Measurements from ENCODE around the gene DISC1.
"Not testable (repeated sequence)": the region's sequence is repeated elsewhere in the genome, so short reads cannot be mapped to it uniquely, and the experiment has no call there.

The DISC1 gene

DNA sequence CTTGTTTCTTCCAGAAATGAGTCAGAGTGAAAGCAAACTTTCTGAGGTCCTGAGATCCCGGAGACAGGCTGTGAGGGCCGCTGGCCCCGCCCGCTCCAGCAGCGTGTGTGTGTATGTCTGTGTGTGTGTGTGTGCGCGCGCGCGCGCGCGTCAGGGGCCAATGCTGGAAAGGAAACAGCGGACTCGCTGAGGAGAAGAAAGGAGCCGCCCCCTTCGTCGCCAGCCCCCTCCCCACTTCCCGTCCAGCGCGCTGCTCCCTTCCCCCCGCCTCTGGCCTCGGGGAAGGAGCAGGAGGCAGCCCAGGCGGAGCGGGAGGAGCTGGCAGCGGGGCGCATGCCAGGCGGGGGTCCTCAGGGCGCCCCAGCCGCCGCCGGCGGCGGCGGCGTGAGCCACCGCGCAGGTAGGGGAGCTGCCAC lies at the start of gene DISC1:
TSS of gene DISC1 (plus strand) at position 256 of the 416 bp plus-strand sequence. CDS start at position 334, 78 bp downstream.
- peak; percentile 84 for DNase-seq

DNA sequence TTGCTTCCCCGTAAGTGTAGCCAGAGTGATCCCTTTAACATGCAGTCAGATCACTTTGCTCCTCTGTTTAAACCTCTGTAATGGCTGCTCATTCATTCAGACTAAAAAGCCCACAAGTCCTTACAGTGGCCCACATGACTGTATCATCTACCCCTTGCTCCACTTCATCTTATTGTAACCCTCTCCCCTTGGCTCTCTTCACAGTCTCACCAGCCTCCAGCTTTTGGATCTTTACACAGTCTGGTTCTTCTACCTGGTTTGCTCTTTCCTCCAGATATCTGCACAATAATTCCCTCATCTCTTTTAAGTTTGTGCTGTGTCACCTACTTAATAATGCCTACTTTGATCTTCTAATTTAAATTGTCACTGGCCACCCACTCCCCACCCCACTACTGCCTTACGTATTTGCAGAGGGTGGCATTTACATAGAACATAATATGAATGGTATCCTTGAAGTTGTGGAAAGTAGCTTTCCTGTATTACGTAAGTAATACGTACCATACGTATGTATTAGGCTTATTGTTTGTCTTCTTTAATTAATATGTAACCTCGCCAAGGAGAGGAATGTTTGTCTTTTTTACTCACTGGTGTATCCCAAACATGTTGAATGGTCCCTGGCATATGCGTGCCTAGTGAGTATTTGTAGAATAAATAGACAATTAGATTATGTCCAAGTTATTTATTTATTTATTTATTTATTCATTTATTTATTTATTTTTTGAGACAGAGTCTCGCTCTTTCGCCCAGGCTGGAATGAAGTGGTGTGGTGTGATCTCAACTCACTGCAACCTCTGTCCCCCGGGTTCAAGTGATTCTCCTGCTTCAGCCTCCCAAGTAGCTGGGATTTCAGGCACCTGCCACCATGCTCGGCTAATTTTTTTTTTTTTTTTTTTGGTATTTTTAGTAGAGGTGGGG lies 49.5 kb upstream of the DISC1 start:
- DNase-seq: no peak

DNA sequence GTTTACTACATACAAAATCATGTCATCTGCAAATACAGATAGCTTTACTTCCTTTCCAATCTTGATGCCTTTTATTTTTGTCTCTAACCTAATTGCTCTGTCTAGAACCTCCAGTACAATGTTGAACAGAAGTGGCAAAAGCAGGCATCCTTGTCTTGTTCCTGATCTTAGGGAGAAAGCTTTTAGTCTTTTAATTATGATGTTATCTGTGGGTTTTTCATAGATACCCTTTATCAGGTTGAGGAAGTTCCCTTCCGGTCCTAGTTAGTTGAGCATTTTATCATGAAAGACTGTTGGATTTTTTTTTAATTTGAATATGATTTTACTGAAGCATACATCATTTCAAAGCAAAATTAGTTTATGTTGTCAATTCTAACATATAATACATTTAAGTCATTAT lies 45.7 kb upstream of the DISC1 start:
- DNase-seq: no peak

DNA sequence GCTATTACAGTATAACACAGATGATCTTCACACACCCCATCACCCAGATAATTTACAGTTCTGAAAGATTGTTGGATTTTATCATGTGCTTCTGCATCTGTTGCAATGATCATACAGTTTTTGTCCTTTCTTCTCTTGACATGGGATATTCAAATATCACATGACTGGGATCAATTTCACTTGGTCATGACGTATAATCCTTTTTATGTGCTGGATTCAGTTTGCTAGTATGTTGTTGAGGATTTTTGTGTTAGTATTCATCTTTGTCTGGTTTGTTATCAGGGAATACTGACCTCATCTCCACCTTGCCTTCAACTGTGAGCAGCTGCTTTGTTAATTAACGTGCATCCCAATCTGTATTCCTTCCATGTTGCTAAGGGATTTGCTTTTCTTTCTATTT lies 44.7 kb upstream of the DISC1 start:
- DNase-seq: no peak

DNA sequence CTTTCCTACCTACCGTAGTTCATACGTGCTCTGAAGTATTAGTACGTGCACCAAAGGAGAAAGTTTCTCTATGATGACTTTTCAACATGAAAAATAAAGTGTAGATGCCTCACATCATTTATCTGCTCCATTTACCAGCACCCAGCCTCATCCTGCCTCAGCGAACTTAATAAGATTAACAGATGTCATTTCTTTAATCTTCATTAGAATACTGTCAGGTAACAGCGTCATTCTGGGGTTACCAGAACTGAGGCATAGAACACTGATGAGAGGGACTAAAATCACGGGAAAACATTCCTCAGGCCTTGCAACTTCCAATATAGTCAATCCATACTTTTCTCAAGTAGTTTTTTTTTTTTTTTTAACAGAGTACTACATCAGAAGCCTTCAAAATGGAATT lies 43.2 kb upstream of the DISC1 start:
- DNase-seq: no peak

DNA sequence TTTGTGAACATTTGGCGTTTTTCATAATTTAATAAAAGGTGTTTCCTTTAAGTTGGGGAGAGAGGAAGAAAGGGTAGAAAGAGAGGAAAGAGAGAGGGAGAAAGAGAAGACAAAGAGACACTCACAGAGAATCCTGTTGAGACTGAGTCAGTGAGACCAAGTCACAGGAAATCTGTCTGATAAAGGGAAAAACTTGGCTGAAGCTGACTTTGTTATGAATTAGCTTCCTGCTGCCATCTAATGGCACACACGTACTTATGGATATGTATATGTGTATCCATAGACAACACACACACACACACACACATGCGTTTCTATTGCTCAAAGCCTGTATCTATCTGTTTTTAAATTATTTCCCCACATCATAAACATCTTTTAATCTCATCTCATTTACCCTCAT lies 42.5 kb upstream of the DISC1 start:
- peak; percentile 48 for DNase-seq

DNA sequence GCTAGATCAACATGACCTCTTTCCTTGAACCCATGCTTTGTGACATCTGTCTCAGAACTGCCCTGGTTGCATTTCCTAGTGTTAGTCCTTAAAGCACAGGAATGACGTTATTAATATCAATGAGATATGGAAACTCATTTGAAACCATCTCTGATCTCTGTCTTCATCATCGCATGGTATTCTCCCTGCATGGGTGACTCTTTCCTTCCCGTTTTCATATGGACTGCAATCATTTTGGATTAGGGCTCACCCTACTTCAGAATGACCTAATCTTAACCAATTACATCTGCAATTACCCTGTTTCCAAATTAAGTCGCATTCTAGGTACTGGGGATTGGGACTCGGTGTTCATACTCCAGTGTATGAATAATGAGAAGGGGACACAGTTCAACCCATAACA lies 41.7 kb upstream of the DISC1 start:
- DNase-seq: no peak

DNA sequence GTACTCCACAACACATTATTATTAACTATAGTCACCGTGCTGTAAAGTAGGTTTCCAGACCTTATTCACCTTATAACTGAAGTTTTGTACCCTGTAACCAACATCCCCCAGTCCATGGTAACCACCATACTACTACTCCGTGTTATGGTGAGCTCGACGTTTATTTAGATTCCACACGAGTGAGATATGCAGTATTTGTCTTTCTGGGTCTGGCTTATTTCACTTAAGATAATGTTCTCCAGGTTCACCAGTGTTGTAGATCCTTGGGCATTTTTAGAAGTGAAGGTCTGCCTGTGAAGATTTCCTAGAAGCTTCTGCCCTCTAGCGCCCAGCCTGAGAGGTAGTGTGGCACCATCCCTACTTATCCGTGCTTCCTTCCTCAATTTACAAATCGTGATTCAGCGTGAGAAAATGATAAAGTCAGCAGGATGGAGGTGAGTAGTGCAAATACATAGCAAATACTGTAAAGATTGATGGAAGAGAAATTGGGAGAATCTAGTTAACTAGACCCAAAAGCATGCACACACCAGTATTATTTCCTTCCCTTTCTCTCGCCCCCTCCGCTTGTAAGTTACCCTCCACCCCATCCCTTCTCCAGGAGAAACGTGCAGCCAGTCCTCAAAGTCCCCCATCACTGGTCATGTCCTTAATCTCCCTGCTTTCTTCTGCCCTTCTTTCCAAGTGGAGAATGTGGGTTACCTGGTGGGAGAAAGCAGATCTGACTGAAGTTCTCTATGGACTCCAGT lies 36.0 kb upstream of the DISC1 start:
- peak; percentile 15 for DNase-seq

DNA sequence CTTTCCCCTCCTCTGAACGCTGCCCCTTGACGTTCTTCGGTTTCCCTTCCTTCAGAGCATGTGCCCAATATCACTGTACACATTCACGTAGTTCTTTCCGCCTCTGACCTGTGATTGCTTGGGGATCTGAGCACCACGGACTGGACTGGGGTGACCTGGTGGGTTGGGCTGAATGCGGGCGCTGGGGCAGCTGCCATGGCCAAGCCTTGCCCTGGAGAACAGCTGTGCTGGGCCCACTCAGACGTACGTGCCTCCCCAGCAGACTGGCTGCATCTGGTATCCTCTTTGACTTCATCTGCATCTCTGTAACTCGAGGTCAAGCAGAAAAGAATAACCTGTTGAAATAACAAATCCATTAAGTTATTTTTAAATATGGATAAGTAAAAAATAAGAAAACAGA lies 35.1 kb upstream of the DISC1 start:
- no peak for DNase-seq

DNA sequence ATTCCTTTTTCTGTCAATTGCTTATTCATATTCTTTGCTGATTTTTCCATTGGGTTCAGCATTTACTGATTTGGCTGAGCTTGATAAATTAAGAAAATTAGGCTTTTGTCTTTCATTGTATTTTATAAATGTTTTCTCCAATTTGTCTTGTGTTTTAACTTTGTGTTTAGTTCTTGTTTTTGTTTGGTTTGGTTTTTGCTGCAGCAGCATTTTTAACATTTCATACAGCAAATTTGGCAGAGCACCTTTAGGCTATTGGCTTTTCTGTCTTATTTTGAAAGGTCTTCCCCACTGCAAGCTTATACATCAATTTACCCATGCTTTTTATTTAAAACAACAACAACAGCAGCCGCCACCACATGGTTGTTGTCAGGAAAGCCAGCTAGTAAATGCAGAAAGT lies 33.8 kb upstream of the DISC1 start:
- DNase-seq: no peak

DNA sequence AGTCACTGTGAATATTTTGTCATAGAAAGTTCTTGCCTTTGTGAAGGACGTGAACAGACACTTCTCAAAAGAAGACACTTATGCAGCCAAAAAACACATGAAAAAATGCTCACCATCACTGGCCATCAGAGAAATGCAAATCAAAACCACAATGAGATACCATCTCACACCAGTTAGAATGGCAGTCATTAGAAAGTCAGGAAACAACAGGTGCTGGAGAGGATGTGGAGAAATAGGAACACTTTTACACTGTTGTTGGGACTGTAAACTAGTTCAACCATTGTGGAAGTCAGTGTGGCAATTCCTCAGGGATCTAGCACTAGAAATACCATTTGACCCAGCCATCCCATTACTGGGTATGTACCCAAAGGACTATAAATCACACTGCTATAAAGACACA lies 33.3 kb upstream of the DISC1 start:
- DNase-seq: not testable (repeated sequence)

DNA sequence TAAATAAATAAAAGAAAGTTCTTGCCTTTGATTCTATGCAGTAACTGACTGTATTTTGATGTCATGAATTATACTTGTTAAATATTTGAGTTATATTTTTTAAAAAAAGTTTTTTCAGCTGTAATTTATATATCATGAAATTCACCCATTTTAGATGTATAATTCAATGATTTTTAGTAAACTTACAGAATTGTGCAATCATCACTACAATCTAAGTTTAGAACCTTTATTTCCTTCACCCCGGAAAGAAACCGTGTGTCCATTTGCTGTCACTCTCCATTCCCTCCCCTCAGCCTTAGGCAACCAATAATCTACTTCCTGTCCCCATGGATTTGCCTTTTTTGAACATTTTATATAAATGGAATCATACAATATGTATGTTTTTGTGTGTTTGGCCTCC lies 32.5 kb upstream of the DISC1 start:
- DNase-seq: no peak

DNA sequence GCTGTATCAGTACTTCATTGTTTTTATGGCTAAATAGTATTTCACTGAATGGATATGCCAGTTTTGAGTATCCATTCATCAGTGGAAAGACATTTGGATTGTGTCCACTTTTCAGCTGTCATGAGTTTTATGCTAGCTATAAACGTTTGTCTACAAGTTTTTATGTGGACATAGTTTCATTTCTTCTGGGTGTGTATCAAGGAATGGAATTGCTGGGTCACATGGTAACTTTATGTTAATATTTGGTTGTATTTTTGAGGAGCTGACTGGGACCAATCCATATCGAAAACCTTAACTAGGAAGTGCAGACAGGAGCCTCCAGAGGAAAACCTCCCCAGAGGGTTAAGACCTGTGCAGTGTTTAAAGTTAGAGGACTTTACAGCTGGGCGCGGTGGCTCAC lies 31.8 kb upstream of the DISC1 start:
- no peak for DNase-seq

DNA sequence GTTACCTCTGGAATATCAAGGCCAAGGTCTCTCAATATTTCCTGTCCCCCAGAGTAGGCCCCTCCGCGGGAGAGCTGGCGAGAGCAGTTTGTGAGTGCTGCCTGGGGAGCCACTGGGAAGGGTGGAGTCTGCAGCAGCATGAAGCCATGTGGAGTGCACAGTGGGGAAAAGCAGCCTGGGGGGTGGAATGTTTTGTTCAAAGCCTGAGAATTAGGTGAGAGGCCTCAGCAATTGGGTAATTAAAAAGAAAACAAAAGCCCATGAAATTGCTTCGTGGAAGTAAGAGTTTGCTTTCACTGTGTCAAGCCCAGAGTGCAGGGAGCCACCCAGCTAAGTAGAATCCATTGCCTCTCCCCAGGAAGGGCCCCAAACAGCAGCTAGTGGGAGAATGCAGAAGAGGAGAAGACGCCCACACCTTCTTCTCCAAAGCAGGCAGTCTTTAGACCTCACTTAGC lies 30.2 kb upstream of the DISC1 start:
- DNase-seq: no peak

DNA sequence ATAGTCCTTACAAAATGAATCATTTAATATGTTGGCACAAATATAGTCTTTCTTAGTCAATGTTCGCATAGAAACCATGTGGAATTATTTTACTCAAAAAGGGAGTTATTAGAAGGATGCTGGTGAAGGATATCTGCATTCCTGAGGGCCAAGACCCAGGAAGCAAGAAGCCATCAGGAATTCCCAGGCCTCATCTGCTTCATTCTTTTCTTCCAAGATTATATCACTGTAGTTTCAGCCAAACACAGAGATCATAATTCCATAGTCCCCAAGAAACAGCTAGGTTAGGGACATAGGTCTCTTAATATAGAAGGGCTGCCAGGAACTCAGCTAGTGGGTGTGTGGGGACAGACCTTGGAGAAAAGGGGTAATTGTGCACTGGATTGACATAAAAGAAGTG lies 28.6 kb upstream of the DISC1 start:
- no peak for DNase-seq

DNA sequence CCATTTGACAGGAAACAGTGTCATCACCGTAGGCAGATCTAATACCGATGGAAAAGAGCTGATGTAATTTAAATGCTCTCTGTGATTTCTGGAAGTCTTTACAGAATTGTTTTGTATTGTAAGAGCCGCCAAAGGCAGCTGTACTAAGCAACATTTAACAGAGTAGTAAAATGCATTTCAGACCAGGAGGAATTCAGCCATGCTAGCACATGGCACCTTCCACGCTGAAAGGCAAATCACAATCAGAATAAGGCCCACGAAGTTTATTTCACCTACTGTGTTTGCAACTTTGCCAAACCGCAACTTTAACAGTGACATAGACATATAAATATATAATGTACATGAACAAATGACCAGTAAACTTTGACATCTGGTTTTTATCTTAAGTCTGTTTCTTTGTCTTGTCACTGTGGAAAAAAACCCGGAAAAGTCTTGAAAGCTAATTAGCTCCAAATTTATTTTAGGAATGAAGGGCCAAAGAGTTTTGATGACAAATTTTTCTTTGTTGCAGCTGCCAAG lies 26.1 kb upstream of the DISC1 start:
- DNase-seq: no peak

DNA sequence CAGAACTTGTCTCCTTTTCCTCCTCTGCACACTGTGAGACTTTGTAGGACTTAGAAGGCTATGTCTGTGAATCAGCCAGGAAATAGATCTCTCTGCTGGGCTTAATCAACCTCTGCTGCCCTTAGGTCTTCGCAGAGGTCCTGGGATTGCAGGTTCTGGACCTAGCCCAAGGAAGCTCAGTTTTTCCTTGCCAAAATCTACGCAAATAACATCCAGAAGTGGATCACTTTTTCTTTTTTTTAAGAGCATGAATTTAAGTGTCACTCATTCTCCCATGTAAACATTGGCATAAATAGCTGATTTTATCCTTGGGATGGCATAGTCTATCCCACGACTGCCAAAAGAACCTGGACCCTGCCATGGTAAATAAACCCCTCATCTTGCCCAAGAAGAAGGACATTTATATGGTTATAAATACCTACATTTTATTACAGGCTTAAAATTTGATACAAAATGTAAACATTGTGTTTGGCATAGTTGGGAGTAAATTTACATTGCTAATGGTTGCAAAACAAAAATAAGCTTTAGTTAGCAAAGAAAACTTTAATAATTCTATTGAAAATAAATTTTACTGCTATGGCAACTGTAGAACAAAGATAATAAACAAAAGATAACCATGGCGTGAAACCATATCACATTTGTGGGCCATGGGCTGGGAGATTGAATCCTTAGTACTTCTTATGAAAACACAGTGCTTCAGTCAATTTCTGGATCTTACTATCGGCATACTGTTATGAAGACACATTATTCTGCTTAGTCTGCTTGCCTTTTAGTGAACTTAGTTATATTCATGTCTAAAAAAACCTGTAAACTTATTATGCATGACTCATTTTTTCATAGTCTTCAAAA lies 24.5 kb upstream of the DISC1 start:
- no peak for DNase-seq

DNA sequence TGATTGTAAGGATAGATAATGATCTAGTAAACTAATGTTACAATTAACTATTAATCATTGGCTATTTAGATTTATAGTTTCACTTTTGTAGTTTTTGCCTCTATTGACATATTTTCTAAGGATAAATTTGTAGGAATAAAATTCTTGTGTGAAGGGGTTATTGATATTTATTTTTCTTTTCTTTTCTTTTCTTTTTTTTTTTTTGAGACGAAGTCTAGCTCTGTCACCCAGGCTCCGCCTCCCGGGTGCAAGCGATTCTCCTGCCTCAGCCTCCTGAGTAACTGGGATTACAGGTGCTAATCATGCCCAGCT lies 24.0 kb upstream of the DISC1 start:
- no peak for DNase-seq

DNA sequence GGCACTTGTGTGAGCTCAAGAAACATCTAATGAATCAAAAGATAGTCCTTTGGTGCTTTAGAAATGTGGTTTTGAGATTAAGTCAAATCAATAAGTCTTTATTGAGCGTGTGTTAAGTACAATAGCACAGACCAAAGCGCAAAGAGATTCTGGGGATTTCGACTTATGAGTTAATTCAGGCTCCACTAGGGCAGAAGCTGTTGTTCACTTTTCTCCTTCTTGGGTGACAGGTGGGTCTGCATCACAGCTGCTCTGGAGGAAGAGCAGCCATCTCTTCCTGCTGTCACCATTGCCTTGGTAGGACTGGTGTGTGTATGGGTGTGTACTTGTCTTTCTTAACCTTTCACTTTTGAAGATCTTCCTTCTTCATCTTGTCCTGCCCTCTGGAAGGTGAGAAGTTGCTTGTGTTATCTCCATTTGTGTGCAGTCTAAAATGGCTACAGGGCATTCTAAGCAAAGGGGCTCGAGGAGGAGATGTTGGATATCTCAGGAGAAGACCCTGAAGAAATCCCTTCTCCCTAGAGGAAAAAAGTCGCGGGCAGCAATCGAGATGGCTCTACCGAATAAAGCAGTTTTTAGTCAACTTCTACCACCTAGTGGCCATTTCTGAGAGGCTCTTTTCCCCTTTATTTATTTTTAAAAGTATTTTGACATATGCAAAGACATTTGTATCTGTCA lies 22.9 kb upstream of the DISC1 start:
- peak; percentile 6 for DNase-seq

DNA sequence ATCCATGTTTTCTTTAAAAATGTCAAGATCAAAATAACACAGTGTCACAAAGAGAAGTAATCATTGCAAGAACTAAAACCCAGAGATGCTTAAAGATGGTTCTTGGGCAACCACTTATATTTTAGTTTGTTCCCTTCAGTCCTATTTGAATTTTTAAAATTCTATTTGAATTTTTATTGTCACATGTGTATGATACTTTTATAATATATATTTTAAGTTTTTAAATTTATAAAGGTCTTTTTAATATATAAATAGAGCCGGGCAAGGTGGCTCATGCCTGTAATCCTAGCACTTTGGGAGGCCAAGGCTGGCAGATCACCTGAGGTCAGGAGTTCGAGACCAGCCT lies 22.3 kb upstream of the DISC1 start:
- no peak for DNase-seq

DNA sequence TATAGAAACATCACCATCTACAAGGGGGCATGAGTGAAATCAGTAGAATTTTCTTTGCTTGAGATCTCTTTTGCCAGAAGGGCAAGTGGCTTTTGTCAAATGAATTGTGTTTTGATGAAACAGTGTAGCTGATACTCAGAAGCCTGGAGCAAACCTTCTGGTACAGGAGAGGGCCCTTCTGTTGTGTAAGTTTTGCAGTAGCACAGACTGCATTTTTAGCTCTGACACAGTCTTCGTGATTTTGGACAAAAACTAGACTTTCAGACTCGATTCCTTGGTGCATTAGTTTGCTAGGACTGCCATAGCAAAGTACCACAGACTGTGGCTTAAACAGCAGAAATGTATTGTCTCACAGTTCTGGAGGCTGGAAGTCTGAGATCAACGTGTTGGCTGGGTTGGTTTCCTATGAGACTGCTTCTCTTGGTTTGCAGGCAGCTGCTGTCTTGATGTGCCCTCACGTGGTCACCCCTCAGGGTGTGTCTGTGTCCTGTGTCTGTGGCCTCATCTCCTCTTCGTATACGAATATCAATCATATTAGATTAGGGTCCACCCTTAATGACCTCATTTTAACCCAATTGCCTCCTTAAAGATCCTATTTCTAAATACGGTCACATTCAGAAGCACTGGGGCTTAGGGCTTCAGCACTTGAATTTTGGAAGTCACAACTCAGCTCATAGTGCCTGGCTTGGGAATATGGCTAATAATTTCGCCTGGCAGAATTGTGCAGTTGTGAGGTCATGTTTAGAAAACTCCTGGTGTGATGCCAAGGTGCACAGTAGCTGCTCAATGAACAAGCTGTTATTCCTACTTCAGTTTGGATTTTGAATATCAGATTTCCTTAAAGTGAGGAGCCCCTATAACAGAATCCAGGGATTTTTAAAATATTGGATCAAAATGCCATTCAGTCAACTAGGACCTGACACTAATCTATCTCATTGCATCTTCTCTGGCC lies 21.2 kb upstream of the DISC1 start:
- DNase-seq: no peak

All from NCI-H226 (cell line).